HG03521 (cell line): ENCODE measurements around the gene KDM4B.
"Not testable (repeated sequence)": the region's sequence is repeated elsewhere in the genome, so short reads cannot be mapped to it uniquely, and the experiment has no call there.

Source experiments
- ATAC-seq: cut with Tn5 transposase; IDR thresholded peaks from one replicate; pipeline ENCODE4 v1.9.1; 2021; ENCODE audit warnings: mild to moderate bottlenecking, moderate library complexity; ENCODE audit not compliant: unreplicated experiment

Gene KDM4B

DNA sequence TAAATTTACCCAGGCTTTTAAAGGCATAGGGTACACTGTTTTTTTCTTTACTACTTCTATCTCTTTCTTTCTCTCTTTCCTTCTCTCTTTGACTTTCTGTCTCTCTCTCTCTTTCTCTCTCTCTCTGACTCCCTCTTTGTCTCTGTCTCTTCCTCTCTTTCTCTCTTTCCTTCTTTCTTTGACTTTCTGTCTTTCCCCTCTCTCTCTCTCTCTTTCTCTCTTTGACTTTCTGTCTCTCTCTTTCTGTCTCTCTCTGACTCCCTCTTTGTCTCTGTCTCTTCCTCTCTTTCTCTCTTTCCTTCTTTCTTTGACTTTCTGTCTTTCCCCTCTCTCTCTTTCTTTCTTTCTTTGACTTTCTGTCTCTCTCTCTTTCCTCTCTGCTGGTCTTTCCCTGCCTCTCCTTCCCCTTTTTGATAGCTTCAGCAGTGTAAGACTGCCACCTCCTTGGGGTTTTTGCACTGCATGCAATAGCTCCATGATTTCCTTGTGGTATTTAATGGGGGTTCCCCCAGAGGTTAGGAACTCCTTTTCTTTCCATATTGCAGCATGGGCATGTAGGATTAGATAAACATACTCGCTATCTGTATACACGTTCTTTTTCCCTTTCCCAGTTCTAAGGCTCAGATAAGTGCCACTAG, 191.4 kb downstream of the KDM4B start:
- not testable (repeated sequence) for ATAC-seq

DNA sequence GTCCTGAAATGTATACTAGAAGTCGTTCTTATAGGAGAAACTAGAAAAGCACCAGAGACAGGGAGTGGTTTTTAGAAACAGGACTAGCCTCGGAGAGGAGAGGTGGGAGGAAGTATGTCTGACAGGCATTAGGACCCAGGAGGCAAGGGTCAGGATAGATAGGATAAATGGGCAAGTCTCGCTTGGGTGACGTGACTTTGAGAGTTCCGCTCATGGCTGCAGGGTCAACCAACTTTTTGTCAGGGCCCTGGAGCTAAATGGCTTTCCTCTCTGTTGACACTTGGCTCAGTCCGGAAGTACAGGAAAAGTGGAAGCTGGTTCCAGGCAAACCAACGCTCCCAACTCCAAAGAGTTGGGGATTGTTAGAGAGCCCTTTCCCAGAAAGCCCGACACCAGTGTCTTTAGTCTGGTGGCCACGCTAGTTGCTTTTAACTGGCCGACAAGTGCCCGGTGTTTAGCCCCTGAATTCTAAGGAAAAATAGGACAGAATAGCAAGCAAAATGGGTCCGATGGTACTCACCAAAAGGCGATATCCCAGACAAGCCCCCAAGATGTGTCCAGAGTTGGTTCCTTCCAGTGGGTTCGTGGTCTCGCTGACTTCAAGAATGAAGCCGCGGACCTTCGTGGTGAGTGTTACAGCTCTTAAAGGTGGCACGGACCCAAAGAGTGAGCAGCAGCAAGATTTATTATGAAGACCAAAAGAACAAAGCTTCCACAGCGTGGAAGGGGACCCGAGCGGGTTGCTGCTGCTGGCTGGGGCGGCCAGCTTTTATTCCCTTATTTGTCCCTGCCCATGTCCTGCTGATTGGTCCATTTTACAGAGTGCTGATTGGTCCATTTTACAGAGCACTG, 196.2 kb downstream of the KDM4B start:
- not testable (repeated sequence) for ATAC-seq

DNA sequence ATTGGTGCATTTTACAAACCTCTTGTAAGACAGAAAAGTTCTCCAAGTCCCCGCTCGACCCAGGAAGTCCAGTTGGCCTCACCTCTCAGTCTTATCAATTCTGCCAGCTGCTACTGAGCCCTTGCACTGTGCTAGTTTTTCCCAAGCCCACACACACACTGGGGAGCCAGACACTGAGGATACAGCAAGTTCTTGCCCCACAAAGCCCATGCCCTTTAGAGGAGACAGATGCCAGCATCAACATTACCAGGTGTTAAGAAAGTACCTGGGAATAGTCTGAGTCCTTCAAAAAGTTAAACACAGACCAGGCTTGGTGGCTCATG, 196.7 kb downstream of the KDM4B start:
- no peak for ATAC-seq

DNA sequence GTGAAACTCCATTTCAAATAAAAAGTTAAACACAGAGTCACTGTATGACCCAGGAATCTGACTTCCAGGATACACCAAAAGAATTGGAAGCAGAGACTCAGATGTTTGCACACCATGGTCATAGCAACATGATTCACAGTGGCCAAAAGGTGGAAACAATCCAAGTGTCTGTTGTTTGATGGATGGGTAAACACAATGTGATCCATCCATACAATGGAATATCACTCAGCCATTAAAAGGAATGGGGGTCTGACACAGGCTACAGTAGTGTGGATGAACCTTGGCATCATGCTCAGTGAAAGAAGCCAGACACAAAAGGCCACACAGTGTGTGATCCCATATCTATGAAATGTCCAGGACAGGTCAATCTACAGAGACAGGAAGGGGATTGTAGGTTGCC, 197.3 kb downstream of the KDM4B start:
- no peak for ATAC-seq

DNA sequence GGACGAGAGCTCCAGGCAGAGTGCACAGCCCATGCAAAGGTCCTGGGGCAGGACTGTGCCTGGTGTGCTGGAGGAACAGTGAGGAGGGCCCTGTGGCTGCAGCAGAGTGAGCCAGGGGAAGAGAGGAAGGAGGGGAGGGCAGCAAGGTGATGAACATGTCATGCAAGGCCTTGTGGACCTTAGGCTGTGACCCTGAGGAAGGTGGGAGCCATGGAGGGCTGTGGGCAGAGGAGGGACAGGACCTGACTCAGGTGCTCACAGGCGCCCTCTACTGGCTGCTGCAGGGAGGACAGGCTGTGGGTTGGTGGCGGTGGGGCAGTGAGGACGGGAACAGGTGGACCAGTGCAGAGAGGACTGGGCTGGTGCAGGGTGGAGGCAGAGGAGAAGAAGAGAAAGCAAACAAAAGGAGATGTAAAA, 201.4 kb downstream of the KDM4B start:
- ATAC-seq: no peak

DNA sequence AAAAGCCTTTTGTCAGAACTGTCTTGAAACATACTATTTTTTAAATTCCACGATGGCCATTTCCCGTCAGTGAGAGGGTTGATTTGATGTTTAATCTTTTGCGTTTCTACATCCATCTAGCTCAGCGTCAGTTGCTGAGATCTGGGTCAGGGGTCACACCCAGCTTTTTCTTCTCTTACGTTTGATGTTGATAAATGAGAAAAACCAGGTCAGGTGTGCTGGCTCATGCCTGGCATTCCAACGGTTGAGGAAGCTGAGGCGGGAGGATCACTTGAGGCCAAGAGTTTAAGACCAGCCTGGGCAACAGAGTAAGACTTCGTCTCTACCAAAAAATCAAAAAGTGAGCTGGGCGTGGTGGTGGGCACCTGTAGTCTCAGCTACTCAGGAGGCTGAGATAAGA, 202.8 kb downstream of the KDM4B start:
- ATAC-seq: no peak

DNA sequence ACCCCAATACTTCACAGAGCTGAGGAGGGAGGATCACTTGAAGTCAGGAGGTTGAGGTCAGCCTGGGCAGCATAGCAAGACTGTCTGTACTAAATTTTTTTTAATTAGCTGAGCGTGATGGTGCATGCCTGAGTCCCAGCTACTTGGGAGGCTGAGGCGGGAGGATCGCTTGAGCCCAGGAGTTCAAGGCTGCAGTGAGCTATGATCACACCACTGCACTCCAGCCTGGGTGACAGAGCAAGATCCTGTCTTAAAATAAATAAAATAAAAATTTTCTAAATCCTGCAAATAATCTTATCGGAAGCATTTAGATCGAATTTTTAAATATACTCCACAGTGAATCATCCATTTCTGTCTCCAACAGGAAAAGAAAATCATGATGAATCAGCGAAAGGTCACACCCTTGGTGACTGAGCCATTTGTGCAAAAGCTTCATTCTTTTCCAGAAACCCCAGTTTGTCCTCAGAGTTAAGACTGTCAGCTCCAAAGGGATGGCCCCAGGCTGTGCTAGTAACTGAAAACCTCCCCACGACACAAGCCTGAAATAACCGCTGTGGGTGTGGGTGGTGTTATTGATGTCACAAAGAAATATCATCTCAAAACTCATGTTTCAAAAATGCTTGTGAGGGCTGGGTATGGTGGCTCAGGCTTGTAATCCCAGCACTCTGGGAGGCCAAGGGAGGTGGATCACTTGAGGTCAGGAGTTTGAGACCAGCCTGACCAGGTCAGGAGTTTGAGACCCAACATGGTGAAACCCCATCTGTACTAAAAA, 204.1 kb downstream of the KDM4B start:
- no peak for ATAC-seq

DNA sequence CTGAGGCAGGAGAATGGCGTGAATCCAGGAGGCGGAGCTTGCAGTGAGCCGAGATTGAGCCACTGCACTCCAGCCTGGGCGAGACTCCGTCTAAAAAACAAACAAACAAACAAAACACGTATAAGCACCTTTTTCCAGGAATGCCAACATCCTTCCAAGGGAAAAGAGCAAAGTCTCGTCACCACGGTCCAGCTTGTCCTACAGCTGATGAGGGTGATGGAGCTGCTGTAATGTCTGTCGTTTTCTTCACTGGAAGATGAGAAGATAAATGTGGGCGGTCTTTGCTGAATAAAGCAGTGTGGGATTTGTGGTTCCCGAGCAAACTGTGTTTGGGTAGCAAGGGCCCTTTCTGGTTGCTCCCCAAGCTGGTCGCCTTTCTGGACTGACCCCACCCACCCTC, 205.1 kb downstream of the KDM4B start:
- no peak for ATAC-seq

DNA sequence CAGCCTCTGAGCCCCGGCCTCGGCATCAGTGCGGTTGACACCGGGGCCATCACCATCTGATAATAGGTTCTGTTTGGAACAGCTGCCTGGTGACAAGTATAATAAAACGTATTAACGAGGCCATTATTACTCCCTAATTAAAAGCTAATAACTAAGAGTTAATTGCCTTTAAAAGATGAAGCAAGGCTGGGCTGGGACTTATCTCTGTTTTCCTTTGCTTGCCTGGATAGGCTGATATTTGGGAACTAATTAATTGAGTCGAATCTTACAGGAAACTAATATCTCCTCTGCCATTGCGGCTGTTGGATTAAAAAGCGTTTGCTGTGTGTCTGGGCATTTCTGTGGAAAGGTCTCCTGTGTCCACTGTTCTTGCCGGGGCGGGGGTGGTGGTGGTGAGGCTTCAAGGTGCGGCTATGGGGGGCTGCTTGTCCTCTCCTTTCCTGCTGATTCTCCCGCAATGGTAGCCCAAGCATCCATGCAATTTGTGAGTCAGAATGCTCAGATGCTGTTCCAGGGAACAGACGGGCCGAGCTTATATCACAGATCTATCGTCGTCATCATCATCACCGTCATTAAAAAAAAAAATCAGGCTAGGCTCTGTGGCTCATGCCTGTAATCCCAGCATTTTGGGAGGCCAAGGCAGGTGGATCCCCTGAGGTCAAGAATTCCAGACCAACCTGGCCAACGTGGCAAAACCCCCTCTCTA, 209.0 kb downstream of the KDM4B start:
- no peak for ATAC-seq

DNA sequence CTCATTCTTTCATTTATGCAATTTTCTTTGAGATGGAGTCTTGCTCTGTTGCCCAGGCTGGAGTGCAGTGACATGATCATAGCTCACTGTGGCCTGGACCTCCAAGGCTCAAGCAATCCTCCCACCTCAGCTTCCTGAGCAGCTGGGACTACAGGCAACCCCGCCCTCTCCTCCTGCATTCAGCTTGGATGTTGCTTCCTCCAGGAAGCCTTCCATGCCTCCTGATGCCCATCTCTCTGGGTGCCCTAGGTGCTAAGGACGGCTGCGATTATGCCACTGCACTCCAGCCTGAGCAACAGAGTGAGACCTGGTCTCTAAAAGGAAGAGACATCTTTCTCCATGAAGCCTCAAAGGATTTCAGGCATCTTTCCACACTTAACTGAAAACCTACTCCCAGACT, 209.9 kb downstream of the KDM4B start:
- ATAC-seq: no peak

DNA sequence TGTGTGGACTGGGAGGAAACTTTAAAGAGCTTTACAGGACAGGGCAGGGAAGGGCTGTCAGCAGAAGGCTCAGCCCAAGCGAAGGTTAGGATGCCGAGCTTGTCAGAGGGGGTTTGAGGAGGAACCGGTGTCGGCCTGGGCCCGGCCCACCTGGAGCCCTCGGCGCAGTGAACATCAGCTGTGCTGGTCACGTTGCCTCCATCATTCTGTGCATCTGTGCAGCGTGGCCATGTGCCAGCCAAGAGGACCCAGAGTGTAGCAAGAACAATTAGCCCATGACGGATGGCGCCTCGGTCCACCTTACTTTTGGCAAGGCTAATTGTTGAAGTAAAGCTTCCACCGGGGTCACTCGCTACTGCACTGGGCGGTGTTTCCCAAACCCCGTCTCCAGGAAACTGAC, 210.3 kb downstream of the KDM4B start:
- no peak for ATAC-seq

DNA sequence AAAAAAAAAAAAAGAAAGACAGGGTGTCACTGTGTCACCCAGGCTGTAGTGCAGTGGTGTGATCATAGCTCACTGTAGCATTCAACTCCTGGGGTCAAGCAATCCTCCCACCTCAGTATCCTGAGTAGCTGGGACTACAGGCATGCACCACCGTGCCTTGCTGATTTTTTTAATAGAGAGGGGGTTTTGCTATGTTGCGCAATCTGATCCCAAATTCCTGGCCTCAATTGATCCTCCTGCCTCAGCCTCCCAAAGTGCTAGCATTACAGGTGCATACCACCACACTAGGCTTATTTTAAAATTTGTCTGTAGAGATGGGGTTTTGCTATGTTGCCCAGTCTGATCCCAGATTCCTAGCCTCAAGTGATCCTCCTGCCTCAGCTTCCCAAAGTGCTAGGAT, 212.4 kb downstream of the KDM4B start:
- no peak for ATAC-seq

DNA sequence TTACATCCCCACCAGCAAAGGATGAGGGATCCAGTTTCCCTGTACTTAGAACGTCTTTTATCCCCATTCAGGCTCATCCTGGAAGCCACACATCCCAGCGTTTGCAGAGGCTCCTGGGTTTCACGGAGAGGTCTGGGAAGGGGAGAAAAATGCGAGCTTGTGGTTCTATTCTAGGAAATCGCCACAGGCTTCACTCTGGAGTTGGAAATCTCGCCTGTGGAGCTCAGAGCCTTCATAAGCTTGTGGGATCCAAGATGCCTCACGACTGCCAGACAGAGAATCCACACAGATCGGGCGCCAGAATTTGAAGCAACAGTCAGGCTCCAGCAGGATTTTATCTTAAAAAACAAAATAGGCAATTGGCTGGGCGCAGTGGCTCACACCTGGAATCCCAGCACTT, 213.8 kb downstream of the KDM4B start:
- ATAC-seq: no peak

DNA sequence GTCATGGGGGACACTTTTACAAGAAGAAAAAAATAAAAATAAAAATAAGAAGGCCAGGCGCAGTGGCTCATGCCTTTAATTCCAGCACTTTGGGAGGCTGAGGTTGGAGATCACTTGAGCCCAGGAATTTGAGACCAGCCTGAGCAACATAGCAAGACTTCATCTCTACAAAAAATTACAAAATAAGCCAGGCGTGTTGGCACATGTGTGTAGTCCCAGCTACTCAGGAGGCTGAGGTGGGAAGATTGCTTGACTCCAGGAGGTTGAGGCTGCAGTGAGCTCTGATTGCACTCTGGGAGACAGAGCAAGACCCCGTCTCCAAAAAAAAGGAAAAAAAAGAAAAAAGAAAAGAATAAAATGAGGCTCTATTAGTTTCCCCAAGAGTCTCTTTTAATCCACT, 214.7 kb downstream of the KDM4B start:
- no peak for ATAC-seq

DNA sequence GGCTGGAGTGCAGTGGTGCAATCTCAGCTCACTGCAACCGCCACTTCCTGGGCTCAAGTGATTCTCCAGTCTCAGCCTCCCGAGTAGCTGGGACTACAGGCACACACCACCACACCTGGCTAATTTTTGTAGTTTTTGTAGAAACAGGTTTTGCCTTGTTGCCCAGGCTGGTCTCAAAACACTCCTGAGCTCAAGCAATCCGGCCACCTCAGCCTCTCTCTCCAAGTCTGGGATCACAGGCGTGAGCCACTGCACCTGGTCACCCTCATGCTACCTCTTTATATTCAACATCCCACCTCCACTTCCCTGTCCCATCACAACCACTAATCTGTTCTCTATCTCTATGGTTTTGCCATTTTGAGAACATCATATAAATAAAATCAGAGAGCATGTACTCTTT, 216.0 kb downstream of the KDM4B start:
- ATAC-seq: no peak

DNA sequence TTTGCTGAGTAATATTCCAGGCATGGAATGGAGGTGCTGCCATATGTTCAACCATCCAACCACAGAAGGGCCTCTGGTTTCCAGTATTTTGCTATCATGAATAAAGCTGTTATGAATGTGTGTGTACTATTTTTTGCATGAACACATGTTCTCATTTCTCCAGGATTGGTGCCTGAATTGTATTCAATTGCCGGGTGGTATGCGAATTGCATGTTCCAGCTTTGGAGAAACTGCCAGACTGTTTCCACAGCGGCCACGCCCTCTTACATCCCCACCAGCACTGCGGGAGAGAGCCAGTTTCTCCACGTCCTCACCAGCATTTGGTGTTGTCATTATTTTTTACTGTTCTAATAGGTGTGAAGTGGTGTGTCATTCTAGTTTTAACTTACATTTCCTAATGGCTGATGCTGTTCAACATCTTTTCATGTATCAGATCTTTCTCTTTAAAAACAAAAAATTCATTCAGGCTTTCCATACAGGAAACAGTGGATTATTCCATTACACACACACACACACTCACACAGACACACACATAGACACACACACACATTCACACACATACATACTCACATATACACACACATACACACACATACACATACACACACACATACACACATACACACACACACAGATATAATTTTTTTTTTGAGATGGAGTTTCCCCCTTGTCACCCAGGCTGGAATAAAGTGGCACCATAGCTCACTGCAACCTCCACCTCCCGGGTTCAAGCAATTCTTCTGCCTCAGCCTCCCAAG, 217.6 kb downstream of the KDM4B start:
- no peak for ATAC-seq

DNA sequence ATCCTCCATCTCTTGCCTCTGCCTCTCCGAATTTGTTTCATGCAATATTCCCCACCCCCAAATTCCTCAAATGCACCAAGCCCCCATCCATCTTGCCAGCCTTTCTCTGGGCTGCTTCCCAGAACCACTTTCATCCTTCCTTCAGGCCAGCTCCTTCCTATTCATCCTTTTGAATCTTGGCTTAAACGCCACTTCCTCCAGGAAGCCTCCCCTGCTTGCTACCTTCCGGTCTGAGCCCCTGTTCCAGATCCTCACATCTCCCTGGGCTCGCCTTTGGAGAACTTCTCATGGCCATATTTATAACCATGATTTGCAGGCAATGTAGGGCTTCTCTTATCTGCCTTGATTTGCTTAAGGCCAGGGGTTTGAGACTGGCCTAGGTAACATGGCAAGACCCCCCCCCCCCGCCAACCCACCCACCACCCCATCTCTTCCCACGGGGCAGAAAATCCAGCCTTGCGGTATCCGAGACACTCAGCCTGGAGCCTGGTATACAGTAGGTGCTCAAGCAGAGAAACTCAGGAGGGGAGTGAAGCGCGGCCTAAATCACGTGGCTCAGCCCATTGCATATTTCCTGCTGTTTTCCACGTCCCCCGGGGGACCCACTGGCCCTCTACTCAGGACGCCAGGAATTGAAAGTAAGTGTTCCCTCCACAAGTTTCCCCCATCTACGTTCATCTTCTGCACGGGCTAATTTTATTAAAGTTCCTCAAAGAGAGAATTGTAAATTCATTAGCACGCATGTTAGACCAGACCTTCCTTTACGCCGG, 219.8 kb downstream of the KDM4B start:
- ATAC-seq: no peak

DNA sequence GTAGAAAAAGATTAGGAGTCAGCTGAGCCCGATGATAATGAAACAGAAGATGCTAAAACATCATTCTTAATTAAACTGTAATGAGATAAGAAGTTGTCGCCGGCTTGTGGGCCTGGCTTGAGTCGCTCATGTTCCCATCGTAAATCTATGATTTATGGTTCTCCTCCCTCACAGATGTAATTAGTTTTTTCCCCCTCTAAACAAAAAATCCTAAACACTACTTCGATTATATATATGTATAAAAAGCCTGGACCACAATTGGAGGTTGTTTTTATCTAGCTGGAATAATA, 220.3 kb downstream of the KDM4B start:
- ATAC-seq: no peak

DNA sequence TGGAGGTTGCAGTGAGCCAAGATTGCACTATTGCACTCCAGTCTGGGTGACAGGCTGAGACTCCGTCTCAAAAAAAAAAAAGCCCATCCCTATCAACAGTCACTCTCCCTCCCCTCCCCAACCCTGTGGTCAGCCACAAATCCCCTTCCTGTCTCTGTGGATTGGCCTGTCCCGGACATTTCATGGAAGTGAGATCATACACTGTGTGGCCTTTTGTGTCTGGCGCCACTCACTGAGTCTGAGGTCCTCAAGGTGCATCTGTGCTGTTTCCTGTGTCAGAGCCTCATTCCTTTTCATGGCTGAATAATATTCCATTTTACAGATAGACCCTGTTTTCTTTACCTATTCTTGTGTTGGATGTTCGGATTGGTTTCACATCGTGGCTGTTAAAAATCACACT, 222.2 kb downstream of the KDM4B start:
- ATAC-seq: no peak

DNA sequence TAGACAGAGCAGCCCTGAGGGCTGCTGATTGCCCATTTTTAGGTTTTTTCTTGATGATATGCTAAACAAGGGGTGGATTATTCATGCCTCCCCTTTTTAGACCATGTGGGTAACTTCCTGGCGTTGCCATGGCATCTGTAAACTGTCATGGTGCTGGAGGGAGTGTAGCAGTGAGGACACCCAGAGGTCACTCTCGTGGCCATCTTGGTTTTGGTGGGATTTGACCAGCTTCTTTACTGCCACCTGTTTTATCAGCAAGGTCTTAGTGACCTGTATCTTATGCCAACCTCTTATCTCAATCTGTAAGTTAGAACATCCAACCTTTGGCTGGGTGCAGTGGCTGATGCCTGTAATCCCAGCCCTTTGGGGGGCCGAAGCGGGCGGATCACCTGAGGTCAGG, 223.7 kb downstream of the KDM4B start:
- ATAC-seq: no peak
